Measurements from ENCODE around the gene COL25A1.
"Not testable (repeated sequence)": the region's sequence is repeated elsewhere in the genome, so short reads cannot be mapped to it uniquely, and the experiment has no call there.

The COL25A1 gene

DNA sequence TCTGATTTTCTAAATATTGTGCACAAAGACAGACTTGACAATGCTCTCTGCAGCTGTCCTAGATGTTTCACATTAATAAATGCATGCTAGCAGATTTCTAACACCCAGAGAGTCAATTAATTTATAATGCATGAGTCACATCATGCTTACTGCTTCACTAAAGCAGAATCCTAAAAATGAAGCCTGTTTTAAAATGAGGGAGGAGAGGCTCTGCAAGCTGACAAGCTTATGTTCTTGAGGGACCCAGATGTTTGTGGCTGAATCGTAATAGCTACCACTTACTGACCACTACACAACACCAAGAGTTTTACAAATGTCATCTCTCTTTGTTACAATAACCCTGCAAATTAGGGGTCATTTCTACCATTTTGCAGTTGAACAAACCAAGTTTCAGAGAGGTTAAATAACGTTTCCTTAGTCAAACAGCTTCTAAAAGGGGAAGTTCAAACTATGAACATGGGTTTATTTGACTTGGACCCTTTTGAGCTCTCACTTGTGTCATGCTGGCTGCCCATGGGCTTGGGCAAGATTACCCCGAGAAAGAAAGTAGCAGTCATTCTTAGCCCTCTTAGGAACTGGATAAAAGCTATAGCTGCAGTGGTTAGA is 276.9 kb downstream of the COL25A1 start:
- no peak overlapping the region for H3K27ac ChIP-seq
- H2AFZ ChIP-seq: no peak overlapping the region
- H3K4me2 ChIP-seq (ENCODE audit: low read length): no peak overlapping the region
- H3K36me3 ChIP-seq (ENCODE audit: control insufficient read depth, insufficient read depth, low read length): no peaks in the 10 kb centered on the region
- no peaks in the 10 kb centered on the region for H3K79me2 ChIP-seq
- no peak overlapping the region for H3K9ac ChIP-seq
- no peak overlapping the region for H3K4me3 ChIP-seq (ENCODE audit: low read depth, low read length)
- no peaks in the 10 kb centered on the region for H3K27me3 ChIP-seq (ENCODE audit: control insufficient read depth, insufficient read depth, low read length)
- no peaks in the 10 kb centered on the region for H3K9me3 ChIP-seq (ENCODE audit: control insufficient read depth, low read length)
- H3K4me1 ChIP-seq: no peaks in the 10 kb centered on the region
- no peak for TF ChIP-seq CTCF (IDR thresholded peaks at IDR 0.05)

- Histone ChIP-seq H3K27ac (no peak overlapping the region), H3K27me3 (ENCODE audit: control insufficient read depth, insufficient read depth, low read length) (no peaks in the 10 kb centered on the region), H3K79me2 (no peaks in the 10 kb centered on the region), H3K9ac (no peak overlapping the region), H3K4me1 (no peaks in the 10 kb centered on the region), H3K36me3 (ENCODE audit: control insufficient read depth, insufficient read depth, low read length) (no peaks in the 10 kb centered on the region), H3K9me3 (ENCODE audit: control insufficient read depth, low read length) (no peaks in the 10 kb centered on the region), H3K4me3 (ENCODE audit: low read depth, low read length) (no peak overlapping the region), H2AFZ (no peak overlapping the region), H3K4me2 (ENCODE audit: low read length) (no peak overlapping the region)
- TF ChIP-seq CTCF (IDR thresholded peaks at IDR 0.05): no peak
Observed at GRCh38 chr4:109022961-109023360, 279.5 kb downstream of the COL25A1 start.

DNA sequence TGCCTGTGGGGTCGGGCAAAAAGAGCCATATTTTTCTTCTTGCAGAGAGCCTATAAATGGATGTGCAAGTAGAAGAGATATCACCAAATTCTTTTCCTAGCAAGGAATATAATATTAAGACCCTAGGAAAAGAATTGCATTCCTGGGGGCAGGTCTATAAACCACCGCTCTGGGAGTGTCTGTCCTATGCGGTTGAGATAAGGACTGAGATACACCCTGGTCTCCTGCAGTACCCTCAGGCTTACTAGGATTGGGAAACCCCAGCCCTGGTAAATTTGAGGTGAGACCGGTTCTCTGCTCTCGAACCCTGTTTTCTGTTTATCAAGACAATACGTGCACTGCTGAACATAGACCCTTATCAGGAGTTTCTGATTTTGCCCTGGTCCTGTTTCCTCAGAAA is 280.8 kb downstream of the COL25A1 start:
- not testable (repeated sequence) for H2AFZ ChIP-seq; H3K27me3 ChIP-seq (ENCODE audit: control insufficient read depth, insufficient read depth, low read length); H3K27ac ChIP-seq; H3K9me3 ChIP-seq (ENCODE audit: control insufficient read depth, low read length); H3K79me2 ChIP-seq; H3K9ac ChIP-seq; H3K4me2 ChIP-seq (ENCODE audit: low read length); H3K4me3 ChIP-seq (ENCODE audit: low read depth, low read length); H3K36me3 ChIP-seq (ENCODE audit: control insufficient read depth, insufficient read depth, low read length); H3K4me1 ChIP-seq

DNA sequence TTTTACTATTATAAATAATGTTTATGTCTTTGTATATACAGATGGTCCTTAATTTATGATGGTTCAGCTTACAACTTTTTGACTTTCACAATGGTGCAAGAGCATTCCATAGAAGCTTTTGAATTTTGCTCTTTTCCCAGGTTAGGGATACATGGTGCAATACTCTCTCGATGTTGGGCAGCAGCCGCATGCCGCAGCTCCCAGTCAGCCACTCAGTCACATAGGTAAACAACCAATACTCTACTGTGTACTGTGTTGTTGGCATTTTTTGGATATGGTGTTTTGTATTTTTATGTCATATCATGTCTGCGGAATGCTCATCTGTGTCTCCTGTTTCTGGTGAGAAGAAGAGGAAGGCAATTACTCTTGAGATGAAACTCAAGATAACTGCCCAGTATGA is 281.6 kb downstream of the COL25A1 start:
- Histone ChIP-seq H3K36me3 (ENCODE audit: control insufficient read depth, insufficient read depth, low read length) (no peaks in the 10 kb centered on the region), H3K27me3 (ENCODE audit: control insufficient read depth, insufficient read depth, low read length) (no peaks in the 10 kb centered on the region), H2AFZ (no peak overlapping the region), H3K27ac (no peak overlapping the region), H3K4me1 (no peaks in the 10 kb centered on the region), H3K9ac (no peak overlapping the region), H3K4me3 (ENCODE audit: low read depth, low read length) (no peak overlapping the region), H3K9me3 (ENCODE audit: control insufficient read depth, low read length) (no peaks in the 10 kb centered on the region), H3K4me2 (ENCODE audit: low read length) (no peak overlapping the region), H3K79me2 (no peaks in the 10 kb centered on the region)
- no peak for TF ChIP-seq CTCF (IDR thresholded peaks at IDR 0.05)

GRCh38 chr4:109016200-109016599 is 286.3 kb downstream of the COL25A1 start:
- no peaks in the 10 kb centered on the region for H3K36me3 ChIP-seq (ENCODE audit: control insufficient read depth, insufficient read depth, low read length)
- H3K27ac ChIP-seq: no peak overlapping the region
- no peaks in the 10 kb centered on the region for H3K4me1 ChIP-seq
- no peak overlapping the region for H3K4me3 ChIP-seq (ENCODE audit: low read depth, low read length)
- H2AFZ ChIP-seq: no peak overlapping the region
- no peaks in the 10 kb centered on the region for H3K9me3 ChIP-seq (ENCODE audit: control insufficient read depth, low read length)
- no peak overlapping the region for H3K9ac ChIP-seq
- H3K4me2 ChIP-seq (ENCODE audit: low read length): no peak overlapping the region
- no peak for TF ChIP-seq CTCF (IDR thresholded peaks at IDR 0.05)
- H3K79me2 ChIP-seq: no peaks in the 10 kb centered on the region
- no peaks in the 10 kb centered on the region for H3K27me3 ChIP-seq (ENCODE audit: control insufficient read depth, insufficient read depth, low read length)

Measured in parathyroid adenoma (tissue), 2 donors.